ENCODE measurements around the gene FCRL5.

FCRL5 gene

DNA sequence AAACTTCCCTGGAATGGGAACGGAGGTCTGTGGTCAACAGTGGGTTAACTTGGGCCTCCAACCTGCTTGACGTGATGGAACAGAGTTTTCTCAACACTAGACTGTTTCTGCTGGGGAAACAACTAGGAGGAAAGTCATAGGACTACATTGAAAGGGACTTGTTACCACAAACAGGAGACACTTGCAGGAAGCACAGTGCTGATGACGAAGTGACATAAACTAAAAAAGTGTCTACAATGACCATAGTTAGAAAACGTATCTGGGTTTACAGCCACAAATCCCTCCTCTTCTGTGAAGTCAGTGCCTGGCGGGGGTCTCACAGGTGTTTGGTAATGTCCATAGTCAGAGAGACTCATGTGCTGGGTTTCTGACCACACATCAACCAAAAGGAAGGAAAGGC is 86.3 kb downstream of the FCRL5 start:
- TF ChIP-seq, protein P1, sequence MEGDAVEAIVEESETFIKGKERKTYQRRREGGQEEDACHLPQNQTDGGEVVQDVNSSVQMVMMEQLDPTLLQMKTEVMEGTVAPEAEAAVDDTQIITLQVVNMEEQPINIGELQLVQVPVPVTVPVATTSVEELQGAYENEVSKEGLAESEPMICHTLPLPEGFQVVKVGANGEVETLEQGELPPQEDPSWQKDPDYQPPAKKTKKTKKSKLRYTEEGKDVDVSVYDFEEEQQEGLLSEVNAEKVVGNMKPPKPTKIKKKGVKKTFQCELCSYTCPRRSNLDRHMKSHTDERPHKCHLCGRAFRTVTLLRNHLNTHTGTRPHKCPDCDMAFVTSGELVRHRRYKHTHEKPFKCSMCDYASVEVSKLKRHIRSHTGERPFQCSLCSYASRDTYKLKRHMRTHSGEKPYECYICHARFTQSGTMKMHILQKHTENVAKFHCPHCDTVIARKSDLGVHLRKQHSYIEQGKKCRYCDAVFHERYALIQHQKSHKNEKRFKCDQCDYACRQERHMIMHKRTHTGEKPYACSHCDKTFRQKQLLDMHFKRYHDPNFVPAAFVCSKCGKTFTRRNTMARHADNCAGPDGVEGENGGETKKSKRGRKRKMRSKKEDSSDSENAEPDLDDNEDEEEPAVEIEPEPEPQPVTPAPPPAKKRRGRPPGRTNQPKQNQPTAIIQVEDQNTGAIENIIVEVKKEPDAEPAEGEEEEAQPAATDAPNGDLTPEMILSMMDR (IDR thresholded peaks at IDR 0.05) = no peak
- TF ChIP-seq ZFX (IDR thresholded peaks at IDR 0.05; ENCODE audit: borderline replicate concordance) = no peak
- no peak overlapping the region for H3K27ac ChIP-seq
